WTC11 (cell line): Measurements from ENCODE around the gene PNMA1. TPM values are rescaled to one million over a fixed set of nuclear protein-coding genes. Genes with fewer than 3 reads are reported as not detected.

Experiments used
- ATAC-seq: fragments of 200-7000 bp; cut with Tn5 transposase; 2 replicates; pipeline ENCODE4 v1.10.0; 2021; ENCODE audit warnings: mild to moderate bottlenecking, moderate library complexity
- CTCF ChIA-PET: fragments of 300-600 bp; sonication (Branson Sonifier 250); formaldehyde crosslinking; loops from one replicate; lab custom pipeline; 2021; ENCODE audit warnings: antibody characterized with exemption; lab: Charles Lee
- POLR2A ChIA-PET: fragments of 350-600 bp; sonication (Branson Sonifier 250); formaldehyde crosslinking; loops from one replicate; lab custom pipeline; 2021; ENCODE audit warnings: antibody characterized with exemption; lab: Charles Lee
- DNase-seq: peaks from one replicate; pipeline ENCODE4 v3.0.0; 2021; ENCODE audit warnings: low spot score
- H3K27ac Mint-ChIP-seq: 2 replicates; pipeline ENCODE4 v1.8.0; 2021; ENCODE audit warnings: mixed read lengths
- H3K27me3 Mint-ChIP-seq: 2 replicates; pipeline ENCODE4 v1.8.0; 2021; ENCODE audit warnings: low read depth, mild to moderate bottlenecking, moderate library complexity, mixed read lengths
- H3K36me3 Mint-ChIP-seq: 2 replicates; pipeline ENCODE4 v1.8.0; 2021; ENCODE audit warnings: mixed read lengths
- H3K4me1 Mint-ChIP-seq: 2 replicates; pipeline ENCODE4 v1.8.0; 2022; ENCODE audit warnings: mixed read lengths
- H3K4me3 Mint-ChIP-seq: 2 replicates; pipeline ENCODE4 v1.8.0; 2021; ENCODE audit warnings: mild to moderate bottlenecking, moderate library complexity, mixed read lengths
- H3K9me3 Mint-ChIP-seq: 2 replicates; pipeline ENCODE4 v1.8.0; 2021; ENCODE audit warnings: mixed read lengths
- FOXK1 ChIP-seq: sonication (generic); formaldehyde crosslinking; IDR thresholded peaks from 2 replicates; pipeline ENCODE4 v1.8.0; 2022; ENCODE audit warnings: mild to moderate bottlenecking, moderate library complexity, missing genetic modification reagents
- ZNF416 ChIP-seq: fragments of 250-450 bp; sonication (Bioruptor Pico); IDR thresholded peaks from 2 replicates; pipeline ENCODE4 v1.9.0; 2021; ENCODE audit warnings: mild to moderate bottlenecking, inconsistent platforms
- microRNA-seq: library from miRNA; unstranded; fragments of <30 nt; microRNA quantifications from one replicate; pipeline ENCODE4 v1.2.0, GENCODE V29; 2022; ENCODE audit warnings: borderline number of aligned reads
- total RNA-seq: library from RNA; stranded (reverse); gene quantifications from 3 replicates; pipeline ENCODE4 v1.2.3, GENCODE V29; 2021
- TF ChIP-seq, protein P1 (sequence below): sonication (generic); formaldehyde crosslinking; IDR thresholded peaks from 2 replicates; pipeline ENCODE4 v1.8.1; 2023; ENCODE audit warnings: mild to moderate bottlenecking, moderate library complexity, missing genetic modification reagents
- TF ChIP-seq, protein P2 (sequence below): fragments of 250-450 bp; sonication (Bioruptor Pico); IDR thresholded peaks from 2 replicates; pipeline ENCODE4 v1.9.0; 2021; ENCODE audit warnings: mild to moderate bottlenecking

The PNMA1 gene
- total RNA-seq, 1 experiment from 2014 or later, result 46.0 TPM

GRCh38 chr14:73661872-73662271 lies 52.3 kb downstream of the PNMA1 start:
- ATAC-seq, result no peak
- peaks cover 8% of the 10 kb centered on the region for H3K36me3 Mint-ChIP-seq
- H3K27me3 Mint-ChIP-seq, result no peaks in the 10 kb centered on the region
- ChIA-PET POLR2A (no interaction called here), CTCF (interaction anchor here (0.5 to 1.4 kb wide), 6 partner anchors 10 to 153 kb away, joined by 3 to 4 read pairs (median 4); no protein-coding TSS in a partner anchor)
- no peak overlapping the region for H3K4me3 Mint-ChIP-seq
- H3K9me3 Mint-ChIP-seq, result peaks cover 8% of the 10 kb centered on the region
- no peak overlapping the region for H3K27ac Mint-ChIP-seq
- TF ChIP-seq ZNF416 (CRISPR knock-in tag) (no peak), FOXK1 (CRISPR knock-in tag) (no peak)
- TF ChIP-seq, protein P1, sequence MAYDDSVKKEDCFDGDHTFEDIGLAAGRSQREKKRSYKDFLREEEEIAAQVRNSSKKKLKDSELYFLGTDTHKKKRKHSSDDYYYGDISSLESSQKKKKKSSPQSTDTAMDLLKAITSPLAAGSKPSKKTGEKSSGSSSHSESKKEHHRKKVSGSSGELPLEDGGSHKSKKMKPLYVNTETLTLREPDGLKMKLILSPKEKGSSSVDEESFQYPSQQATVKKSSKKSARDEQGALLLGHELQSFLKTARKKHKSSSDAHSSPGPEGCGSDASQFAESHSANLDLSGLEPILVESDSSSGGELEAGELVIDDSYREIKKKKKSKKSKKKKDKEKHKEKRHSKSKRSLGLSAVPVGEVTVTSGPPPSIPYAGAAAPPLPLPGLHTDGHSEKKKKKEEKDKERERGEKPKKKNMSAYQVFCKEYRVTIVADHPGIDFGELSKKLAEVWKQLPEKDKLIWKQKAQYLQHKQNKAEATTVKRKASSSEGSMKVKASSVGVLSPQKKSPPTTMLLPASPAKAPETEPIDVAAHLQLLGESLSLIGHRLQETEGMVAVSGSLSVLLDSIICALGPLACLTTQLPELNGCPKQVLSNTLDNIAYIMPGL (CRISPR knock-in tag), result no peak
- TF ChIP-seq, protein P2, sequence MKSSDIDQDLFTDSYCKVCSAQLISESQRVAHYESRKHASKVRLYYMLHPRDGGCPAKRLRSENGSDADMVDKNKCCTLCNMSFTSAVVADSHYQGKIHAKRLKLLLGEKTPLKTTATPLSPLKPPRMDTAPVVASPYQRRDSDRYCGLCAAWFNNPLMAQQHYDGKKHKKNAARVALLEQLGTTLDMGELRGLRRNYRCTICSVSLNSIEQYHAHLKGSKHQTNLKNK, result no peak
- TF ChIP-seq, all 79 proteins: peak for 0
- no peak for DNase-seq
- H3K4me1 Mint-ChIP-seq, result no peaks in the 10 kb centered on the region

Small RNA genes lying within 50 kb of the gene (microRNA-seq; reads per million reads assigned to microRNA genes)
- not detected for gene MIR4505

Other genes starting within 250 kb of the PNMA1 start
- 27.1 to 29.3 TPM (median 28.0 TPM) in 3 replicates for gene RIOX1, start 223.5 kb downstream of the PNMA1 start, total RNA-seq
- 3.0 to 4.6 TPM (median 4.6 TPM) in 3 replicates for gene ACOT1, start 177.2 kb downstream of the PNMA1 start, total RNA-seq
- 0.25 to 0.63 TPM (median 0.46 TPM) in 3 replicates for gene HEATR4, start 155.4 kb downstream of the PNMA1 start, total RNA-seq
- gene ACOT2, start 145.2 kb downstream of the PNMA1 start, total RNA-seq, result 10.5 to 13.7 TPM (median 11.0 TPM) in 3 replicates
- gene ACOT4, start 122.5 kb downstream of the PNMA1 start, total RNA-seq, result 1.3 to 1.6 TPM (median 1.5 TPM) in 3 replicates
- gene ACOT6, start 101.9 kb downstream of the PNMA1 start, total RNA-seq, result 0.13 to 0.37 TPM in 2 of 3 replicates, not detected in the other
- 14.3 to 15.6 TPM (median 15.6 TPM) in 3 replicates for gene DNAL1, start 69.4 kb downstream of the PNMA1 start, total RNA-seq
- gene PTGR2, start 137.4 kb upstream of the PNMA1 start, total RNA-seq, result 20.7 to 23.6 TPM (median 22.1 TPM) in 3 replicates
- gene ZNF410, start 172.5 kb upstream of the PNMA1 start, total RNA-seq, result 19.3 to 21.0 TPM (median 20.5 TPM) in 3 replicates
- 0.26 to 0.66 TPM (median 0.46 TPM) in 3 replicates for gene FAM161B, start 235.7 kb upstream of the PNMA1 start, total RNA-seq
- 9.1 to 10.5 TPM (median 10.4 TPM) in 3 replicates for gene COQ6, start 235.9 kb upstream of the PNMA1 start, total RNA-seq